ENCODE results near the gene R3HDM2.

The R3HDM2 gene

DNA sequence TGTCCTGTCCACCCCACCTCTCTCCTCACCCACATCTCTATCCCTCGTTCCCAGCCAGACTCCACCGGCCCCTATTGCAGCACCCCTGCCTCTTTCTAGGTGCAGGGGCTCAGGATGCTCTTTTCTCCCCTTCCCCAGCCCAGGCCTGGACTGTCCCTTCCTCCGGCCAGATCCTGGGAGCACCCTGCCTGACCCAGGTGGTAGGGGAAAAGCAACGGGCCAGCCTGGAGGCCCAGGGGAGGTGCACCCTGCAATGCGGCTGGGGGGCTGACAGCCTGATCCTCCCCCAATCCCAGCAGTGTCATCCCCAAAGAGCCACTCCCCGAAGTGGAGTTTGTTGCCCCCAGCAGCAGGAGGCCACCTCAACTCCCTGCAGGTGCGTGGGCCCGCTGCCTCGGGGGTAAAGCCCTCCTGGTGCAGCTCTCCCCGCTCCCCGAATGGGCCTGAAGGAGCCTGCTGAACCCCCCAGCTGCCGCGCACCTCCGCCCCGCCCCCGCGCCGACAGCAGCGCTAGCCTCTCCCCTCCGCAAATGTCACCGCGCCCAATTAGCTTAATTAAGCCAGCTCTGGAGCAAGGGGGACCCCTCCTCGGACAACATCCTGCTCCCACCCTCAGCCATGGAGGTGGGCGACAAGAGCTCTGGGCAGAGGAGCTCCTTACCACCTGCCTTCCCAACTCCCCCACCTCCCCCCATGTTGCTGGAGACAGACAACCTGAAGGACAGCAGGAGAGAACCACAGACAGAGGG lies 209.5 kb downstream of the R3HDM2 start:
- H3K4me3 ChIP-seq (ENCODE audit: control insufficient read depth, low read depth, low read length), result no peak overlapping the region
- TF ChIP-seq, protein P1, sequence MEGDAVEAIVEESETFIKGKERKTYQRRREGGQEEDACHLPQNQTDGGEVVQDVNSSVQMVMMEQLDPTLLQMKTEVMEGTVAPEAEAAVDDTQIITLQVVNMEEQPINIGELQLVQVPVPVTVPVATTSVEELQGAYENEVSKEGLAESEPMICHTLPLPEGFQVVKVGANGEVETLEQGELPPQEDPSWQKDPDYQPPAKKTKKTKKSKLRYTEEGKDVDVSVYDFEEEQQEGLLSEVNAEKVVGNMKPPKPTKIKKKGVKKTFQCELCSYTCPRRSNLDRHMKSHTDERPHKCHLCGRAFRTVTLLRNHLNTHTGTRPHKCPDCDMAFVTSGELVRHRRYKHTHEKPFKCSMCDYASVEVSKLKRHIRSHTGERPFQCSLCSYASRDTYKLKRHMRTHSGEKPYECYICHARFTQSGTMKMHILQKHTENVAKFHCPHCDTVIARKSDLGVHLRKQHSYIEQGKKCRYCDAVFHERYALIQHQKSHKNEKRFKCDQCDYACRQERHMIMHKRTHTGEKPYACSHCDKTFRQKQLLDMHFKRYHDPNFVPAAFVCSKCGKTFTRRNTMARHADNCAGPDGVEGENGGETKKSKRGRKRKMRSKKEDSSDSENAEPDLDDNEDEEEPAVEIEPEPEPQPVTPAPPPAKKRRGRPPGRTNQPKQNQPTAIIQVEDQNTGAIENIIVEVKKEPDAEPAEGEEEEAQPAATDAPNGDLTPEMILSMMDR (IDR thresholded peaks at IDR 0.05; ENCODE audit: control insufficient read depth, insufficient read depth, low read depth, low read length, missing control alignments), result no peak
- no peak for DNase-seq (ENCODE audit: low read depth)

DNA sequence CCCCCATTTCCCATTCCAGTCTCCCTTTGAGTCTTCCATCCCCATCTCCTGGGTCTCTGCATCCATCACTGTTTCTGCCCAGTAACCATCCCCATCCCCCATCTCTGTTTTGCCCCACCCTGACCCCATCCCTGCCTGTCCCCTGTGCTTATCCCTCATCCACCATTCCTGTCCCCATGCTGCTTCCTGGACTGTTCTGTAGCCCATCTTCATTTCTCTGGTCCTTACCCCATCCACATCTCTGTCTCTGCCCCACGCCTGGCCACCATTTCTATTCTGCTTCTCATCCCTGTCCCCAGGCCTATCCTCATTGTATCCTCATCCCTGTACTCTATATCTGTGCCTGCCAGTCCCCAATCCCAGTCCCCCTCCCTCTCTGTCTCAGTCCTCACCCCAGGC lies 210.1 kb downstream of the R3HDM2 start:
- DNase-seq (ENCODE audit: low read depth), result no peak
- TF ChIP-seq, protein P1 (IDR thresholded peaks at IDR 0.05; ENCODE audit: control insufficient read depth, insufficient read depth, low read depth, low read length, missing control alignments), result no peak
- no peak overlapping the region for H3K4me3 ChIP-seq (ENCODE audit: control insufficient read depth, low read depth, low read length)

DNA sequence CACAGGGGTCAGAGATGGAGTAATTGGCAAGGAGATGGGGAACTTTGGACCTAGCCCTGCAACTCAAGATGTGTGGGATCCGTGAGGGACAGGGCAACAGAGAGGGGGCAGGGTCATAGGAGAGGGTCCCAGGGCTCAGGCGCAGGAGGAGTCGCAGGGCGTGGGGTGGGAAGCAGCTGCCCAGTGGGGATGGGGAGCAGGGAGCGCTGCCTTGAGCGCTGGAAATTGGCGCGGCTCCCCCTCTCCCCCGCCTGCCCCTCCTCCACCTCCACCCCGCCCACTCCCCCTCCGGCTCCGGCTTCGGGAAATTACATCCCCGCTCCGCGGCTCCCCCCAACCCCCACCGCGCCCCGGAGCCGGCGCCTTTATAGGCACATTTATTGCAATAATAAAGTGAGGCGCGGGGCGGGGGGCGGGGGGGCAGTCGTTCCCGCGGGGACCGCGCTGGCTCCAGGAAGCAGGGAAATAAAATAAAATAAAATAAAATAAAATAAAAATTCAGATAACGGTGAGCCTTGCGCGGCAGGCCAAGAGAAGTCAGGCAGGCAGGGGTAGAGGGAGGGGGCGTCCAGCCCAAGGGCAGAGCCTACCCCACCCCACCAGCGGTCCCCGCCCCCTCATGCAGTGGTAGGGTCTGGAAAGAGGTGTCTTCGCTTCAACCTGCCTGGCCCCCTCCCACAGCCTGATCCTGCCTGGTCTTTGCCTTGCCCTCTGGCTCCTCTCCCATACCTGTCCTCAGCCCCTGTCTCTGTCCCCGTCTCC lies 210.7 kb downstream of the R3HDM2 start:
- DNase-seq (ENCODE audit: low read depth), result no peak
- H3K4me3 ChIP-seq (ENCODE audit: control insufficient read depth, low read depth, low read length), result no peak overlapping the region
- TF ChIP-seq, protein P1 (IDR thresholded peaks at IDR 0.05; ENCODE audit: control insufficient read depth, insufficient read depth, low read depth, low read length, missing control alignments), result no peak

DNA sequence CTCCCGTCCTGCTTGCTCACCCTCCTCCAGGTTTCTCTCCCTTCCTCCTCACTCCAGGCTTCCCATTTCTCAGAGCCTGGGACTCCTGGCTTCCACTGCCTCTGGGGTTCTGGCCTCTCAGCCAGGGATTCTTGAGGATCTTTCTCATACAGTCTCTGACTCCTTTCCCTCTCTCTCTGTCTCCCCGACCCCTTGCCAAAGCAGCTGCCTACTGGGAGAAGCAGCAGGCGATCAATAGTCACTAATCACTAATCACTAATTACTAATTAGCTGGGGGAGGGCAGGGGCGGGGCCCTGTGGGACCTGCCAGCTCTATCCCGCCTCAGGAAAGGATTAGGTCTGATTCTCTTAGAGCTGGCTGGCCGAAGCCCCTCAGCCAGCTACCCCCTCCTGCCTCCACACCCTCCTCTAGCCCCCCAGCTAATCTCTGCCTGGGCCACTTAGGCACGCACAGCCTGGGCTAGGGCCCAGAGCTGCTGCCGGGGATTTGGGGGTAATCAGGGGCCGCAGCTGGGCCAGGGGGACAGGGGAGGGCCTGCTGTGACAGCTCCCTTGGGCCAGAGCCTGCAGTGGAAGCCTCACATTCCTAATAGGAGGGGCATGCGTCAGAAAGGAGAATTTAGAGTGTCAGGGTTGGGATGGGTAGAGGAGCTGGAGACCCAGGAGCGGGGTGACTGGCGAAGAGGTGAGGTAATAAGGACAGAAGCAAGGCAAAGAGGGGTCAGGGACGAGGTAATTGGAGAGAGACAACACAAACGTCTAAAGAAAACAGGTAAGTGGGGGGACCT lies 211.4 kb downstream of the R3HDM2 start:
- DNase-seq (ENCODE audit: low read depth), result no peak
- TF ChIP-seq, protein P1 (IDR thresholded peaks at IDR 0.05; ENCODE audit: control insufficient read depth, insufficient read depth, low read depth, low read length, missing control alignments), result no peak
- H3K4me3 ChIP-seq (ENCODE audit: control insufficient read depth, low read depth, low read length), result no peak overlapping the region

DNA sequence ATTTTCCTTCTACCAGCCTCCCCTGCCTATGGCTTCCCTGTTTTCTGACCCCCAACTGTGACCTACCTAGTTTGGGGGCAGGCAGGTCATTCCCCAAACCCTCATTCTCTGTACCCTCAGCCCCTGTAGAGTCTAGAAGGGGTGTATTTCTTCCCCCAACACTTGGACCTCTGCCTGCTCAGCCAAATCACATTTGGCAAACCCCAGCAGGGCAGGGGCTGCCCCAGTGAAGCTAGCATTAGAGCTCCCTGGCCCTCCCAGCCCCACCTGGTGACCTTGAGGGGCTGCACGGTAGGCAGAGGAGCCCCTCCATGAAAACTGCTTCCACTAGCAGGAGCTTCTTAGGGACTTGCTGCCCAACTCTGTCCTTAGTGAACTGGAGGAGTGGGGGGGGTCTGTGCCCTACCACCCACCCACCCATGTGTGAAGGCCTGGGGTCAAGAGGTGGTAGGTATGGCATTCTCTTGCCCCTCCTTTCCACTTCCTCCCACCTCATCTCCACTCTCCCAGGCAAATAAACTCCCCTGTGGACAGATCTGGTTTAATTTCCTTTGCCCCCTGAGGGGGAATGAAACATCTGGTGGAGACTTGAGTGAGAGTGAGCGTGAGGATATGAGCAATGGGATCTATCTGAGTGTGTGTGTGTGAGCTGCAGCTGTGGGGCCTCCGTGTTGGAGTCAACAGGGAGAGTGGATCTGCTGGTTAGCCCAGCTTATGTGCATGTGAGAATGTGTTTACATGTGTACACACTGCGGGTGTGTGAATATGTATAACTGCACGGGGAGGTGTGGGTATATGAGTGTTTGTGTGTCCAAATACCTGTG lies 212.6 kb downstream of the R3HDM2 start:
- no peak for DNase-seq (ENCODE audit: low read depth)
- H3K4me3 ChIP-seq (ENCODE audit: control insufficient read depth, low read depth, low read length), result no peak overlapping the region
- TF ChIP-seq, protein P1 (IDR thresholded peaks at IDR 0.05; ENCODE audit: control insufficient read depth, insufficient read depth, low read depth, low read length, missing control alignments), result no peak
